K562 (cell line): Measurements from ENCODE around the gene SAMD9. TPM values are rescaled to one million over a fixed set of nuclear protein-coding genes. Genes with fewer than 3 reads are reported as not detected.

Source experiments
- BDP1 ChIP-seq: IDR thresholded peaks from 3 replicates; pipeline ENCODE4 v1.6.1; 2011; ENCODE audit not compliant: insufficient read length, insufficient read depth
- BRD9 ChIP-seq: fragments of 450-650 bp; IDR thresholded peaks from 2 replicates; pipeline ENCODE4 v1.6.1; 2018; ENCODE audit warnings: low read depth; ENCODE audit not compliant: partially characterized antibody
- CBFB ChIP-seq: sonication (generic); formaldehyde crosslinking; IDR thresholded peaks from 2 replicates; pipeline ENCODE4 v1.4.0; 2020; ENCODE audit warnings: mild to moderate bottlenecking, missing genetic modification reagents
- CREB3L1 ChIP-seq: fragments of 450-650 bp; IDR thresholded peaks from 2 replicates; pipeline ENCODE4 v1.6.1; 2014; ENCODE audit warnings: low read depth, mild to moderate bottlenecking, moderate library complexity, borderline replicate concordance
- HLTF ChIP-seq: fragments of 450-650 bp; IDR thresholded peaks from 2 replicates; pipeline ENCODE4 v1.6.1; 2016
- LEF1 ChIP-seq: fragments of 450-650 bp; IDR thresholded peaks from 2 replicates; pipeline ENCODE4 v1.6.1; 2016; ENCODE audit warnings: mild to moderate bottlenecking
- MYC ChIP-seq, 2 experiments: fragments of 250-450 bp in 1 of 2; sonication (Bioruptor Pico) in 1 of 2; IDR thresholded peaks; 2 replicates each; pipeline versions ENCODE4 v1.5.1 to v1.6.1; 2012 to 2021; ENCODE audit warnings: low read depth in 2 of 2, borderline replicate concordance in 1 of 2, improper control_type of control experiment in 1 of 2, low read length in 1 of 2, mild to moderate bottlenecking in 1 of 2, moderate library complexity in 1 of 2
- NR4A1 ChIP-seq, 2 experiments: fragments of 250-450 bp in 1 of 2; fragments of 450-650 bp in 1 of 2; sonication (Bioruptor Pico) in 1 of 2; IDR thresholded peaks; 2 replicates each; pipeline versions ENCODE4 v1.4.0 to v1.6.1; 2016 to 2020; ENCODE audit warnings: mild to moderate bottlenecking in 2 of 2, missing compliant biosample characterization in 1 of 2, missing genetic modification characterization in 1 of 2, moderate library complexity in 1 of 2
- PCBP1 ChIP-seq: fragments of 200-400 bp; formaldehyde crosslinking; IDR thresholded peaks from 2 replicates; pipeline ENCODE4 v1.6.1; 2018; ENCODE audit warnings: mild to moderate bottlenecking, low read depth, low read length; ENCODE audit not compliant: poor library complexity, severe bottlenecking
- PHF21A ChIP-seq: fragments of 450-650 bp; IDR thresholded peaks from 2 replicates; pipeline ENCODE4 v1.6.1; 2017; ENCODE audit warnings: low read depth, borderline replicate concordance
- PHF8 ChIP-seq: fragments of 200-600 bp; sonication (generic); IDR thresholded peaks from 2 replicates; pipeline ENCODE4 v1.6.1; 2012; ENCODE audit warnings: mixed run types, mild to moderate bottlenecking, inconsistent platforms, low read length, moderate library complexity, borderline replicate concordance
- POLR2AphosphoS5 ChIP-seq: IDR thresholded peaks from 2 replicates; pipeline ENCODE4 v1.6.1; 2011; ENCODE audit warnings: mild to moderate bottlenecking, low read depth, low read length, moderate library complexity; ENCODE audit not compliant: control insufficient read depth, insufficient read depth
- POLR3G ChIP-seq: IDR thresholded peaks from 2 replicates; pipeline ENCODE4 v1.6.1; 2011; ENCODE audit not compliant: insufficient read length, insufficient replicate concordance; ENCODE audit errors: extremely low read depth
- POU5F1 ChIP-seq: fragments of 150-350 bp; IDR thresholded peaks from 2 replicates; pipeline ENCODE4 v1.6.1; 2014; ENCODE audit warnings: borderline replicate concordance, low read length, low read depth, mild to moderate bottlenecking; ENCODE audit not compliant: partially characterized antibody
- SETDB1 ChIP-seq: IDR thresholded peaks from one replicate; pipeline ENCODE4 v1.6.1; 2012; ENCODE audit warnings: low read length, control low read depth, inconsistent platforms
- SMAD4 ChIP-seq: fragments of 250-450 bp; sonication (Bioruptor Pico); conservative IDR thresholded peaks from 2 replicates; pipeline ENCODE4 v1.8.0; 2021; ENCODE audit warnings: inconsistent platforms, mild to moderate bottlenecking, moderate library complexity
- SMARCA4 ChIP-seq: fragments of 450-650 bp; IDR thresholded peaks from 2 replicates; pipeline ENCODE4 v1.6.1; 2016
- SMARCA5 ChIP-seq: fragments of 450-650 bp; IDR thresholded peaks from 2 replicates; pipeline ENCODE4 v1.6.1; 2016
- ZC3H4 ChIP-seq: sonication (generic); formaldehyde crosslinking; IDR thresholded peaks from 2 replicates; pipeline ENCODE4 v1.9.0; 2021; ENCODE audit warnings: missing genetic modification reagents, borderline replicate concordance
- ZFP30 ChIP-seq: fragments of 250-450 bp; sonication (Bioruptor Pico); IDR thresholded peaks from 2 replicates; pipeline ENCODE4 v1.8.0; 2022; ENCODE audit warnings: moderate library complexity, mild to moderate bottlenecking, inconsistent platforms, borderline replicate concordance
- ZNF282 ChIP-seq: sonication (generic); formaldehyde crosslinking; IDR thresholded peaks from 2 replicates; pipeline ENCODE4 v1.8.1; 2023; ENCODE audit warnings: missing genetic modification reagents
- ZNF740 ChIP-seq, 3 experiments: fragments of 200-800 bp in 1 of 3; sonication (Bioruptor generic) in 1 of 3; sonication (generic) in 1 of 3; formaldehyde crosslinking in 1 of 3; IDR thresholded peaks; 2 replicates each; pipeline versions ENCODE4 v1.6.1 to v1.8.0; 2016 to 2022; ENCODE audit warnings: mild to moderate bottlenecking in 2 of 3, missing compliant biosample characterization in 2 of 3, missing genetic modification characterization in 2 of 3, missing genetic modification reagents in 1 of 3
- polyA plus RNA-seq, 8 experiments: library from polyadenylated mRNA; depleted of rRNA in 4 of 8; stranded (reverse) in 5 of 8; unstranded in 3 of 8; fragments of >200 nt; fragmentation: Nextera tagmentation in 2 of 8; fragmentation: Illumina TruSeq in 1 of 8; extraction: Ambion mirVana in 2 of 8; extraction: Trizol in 1 of 8; gene quantifications; 2 replicates each; pipeline versions ENCODE4 v1.2.1 to v1.2.3, GENCODE V29; 2011 to 2014; ENCODE audit warnings: inconsistent platforms in 1 of 8, missing spikeins in 1 of 8
- total RNA-seq, 7 experiments: library from RNA; depleted of rRNA in 6 of 7; stranded (reverse); fragments of >200 nt in 6 of 7; fragmentation: Illumina TruSeq in 2 of 7; extraction: Trizol in 2 of 7; gene quantifications; 2 replicates each; pipeline versions ENCODE4 v1.2.1 to v1.2.3, GENCODE V29; 2011 to 2021; ENCODE audit warnings: low replicate concordance in 1 of 7
- TF ChIP-seq, protein P1 (sequence below): IDR thresholded peaks from 2 replicates; pipeline ENCODE4 v1.6.1; 2012; ENCODE audit warnings: low read depth, low read length, improper control_type of control experiment, borderline replicate concordance
- TF ChIP-seq, protein P2 (sequence below): fragments of 450-650 bp; formaldehyde crosslinking; IDR thresholded peaks from 2 replicates; pipeline ENCODE4 v1.4.0; 2022; ENCODE audit warnings: missing genetic modification characterization

SAMD9 gene
- total and polyA plus RNA-seq, 9 of the 15 experiments (the other 6 are each of a cell fraction or from before 2014, with no cell fraction given) = 1.0 to 4.0 (median 1.9) TPM

DNA sequence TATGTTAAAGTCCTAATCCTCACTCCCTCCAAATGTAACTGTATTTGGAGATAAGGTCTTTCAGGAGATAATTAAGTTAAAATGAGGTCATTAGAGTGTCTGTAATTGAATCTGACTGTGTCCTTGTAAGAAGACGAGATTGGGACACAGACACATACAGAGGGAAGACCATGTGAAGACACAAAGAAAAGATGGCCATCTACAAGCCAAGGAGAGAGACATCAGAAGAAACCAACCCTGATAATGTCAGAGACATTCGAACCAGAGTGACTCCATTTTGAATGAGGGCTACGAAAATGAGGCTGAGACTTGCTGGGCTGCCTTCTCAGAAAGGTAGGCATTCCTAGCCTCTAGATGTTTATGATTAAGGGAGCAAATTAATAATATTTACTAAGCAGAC lies 30.9 kb upstream of the SAMD9 start (continued):
- TF ChIP-seq MYC (IDR thresholded peaks at IDR 0.05; ENCODE audit: low read depth, low read length) (no peak), MYC (CRISPR knock-in tag; IDR thresholded peaks at IDR 0.05; ENCODE audit: borderline replicate concordance, low read depth) (no peak), BDP1 (no peak), SMARCA4 (no peak), PCBP1 (no peak), POLR3G (no peak), BRD9 (no peak), ZC3H4 (CRISPR knock-in tag) (no peak), ZNF282 (CRISPR knock-in tag) (no peak), NR4A1 (CRISPR knock-in tag; IDR thresholded peaks at IDR 0.05) (no peak), NR4A1 (tag; IDR thresholded peaks at IDR 0.05) (peak; percentile 97), CBFB (CRISPR knock-in tag) (no peak), SMAD4 (CRISPR knock-in tag) (peak; percentile 54), PHF8 (no peak), PHF21A (no peak), LEF1 (no peak), POU5F1 (no peak), SETDB1 (no peak), CREB3L1 (no peak), POLR2AphosphoS5 (no peak), HLTF (no peak), SMARCA5 (no peak), ZFP30 (CRISPR knock-in tag) (no peak), ZNF740 (CRISPR knock-in tag; IDR thresholded peaks at IDR 0.05) (no peak), ZNF740 (tag; IDR thresholded peaks at IDR 0.05) (peak in 1 of 2 experiments; percentile 96; a peak in 2 of 4 replicates)
- TF ChIP-seq, protein P1, sequence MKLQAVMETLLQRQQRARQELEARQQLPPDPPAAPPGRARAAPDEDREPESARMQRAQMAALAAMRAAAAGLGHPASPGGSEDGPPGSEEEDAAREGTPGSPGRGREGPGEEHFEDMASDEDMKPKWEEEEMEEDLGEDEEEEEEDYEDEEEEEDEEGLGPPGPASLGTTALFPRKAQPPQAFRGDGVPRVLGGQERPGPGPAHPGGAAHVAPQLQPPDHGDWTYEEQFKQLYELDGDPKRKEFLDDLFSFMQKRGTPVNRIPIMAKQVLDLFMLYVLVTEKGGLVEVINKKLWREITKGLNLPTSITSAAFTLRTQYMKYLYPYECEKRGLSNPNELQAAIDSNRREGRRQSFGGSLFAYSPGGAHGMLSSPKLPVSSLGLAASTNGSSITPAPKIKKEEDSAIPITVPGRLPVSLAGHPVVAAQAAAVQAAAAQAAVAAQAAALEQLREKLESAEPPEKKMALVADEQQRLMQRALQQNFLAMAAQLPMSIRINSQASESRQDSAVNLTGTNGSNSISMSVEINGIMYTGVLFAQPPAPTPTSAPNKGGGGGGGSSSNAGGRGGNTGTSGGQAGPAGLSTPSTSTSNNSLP = no peak
- TF ChIP-seq, protein P2, sequence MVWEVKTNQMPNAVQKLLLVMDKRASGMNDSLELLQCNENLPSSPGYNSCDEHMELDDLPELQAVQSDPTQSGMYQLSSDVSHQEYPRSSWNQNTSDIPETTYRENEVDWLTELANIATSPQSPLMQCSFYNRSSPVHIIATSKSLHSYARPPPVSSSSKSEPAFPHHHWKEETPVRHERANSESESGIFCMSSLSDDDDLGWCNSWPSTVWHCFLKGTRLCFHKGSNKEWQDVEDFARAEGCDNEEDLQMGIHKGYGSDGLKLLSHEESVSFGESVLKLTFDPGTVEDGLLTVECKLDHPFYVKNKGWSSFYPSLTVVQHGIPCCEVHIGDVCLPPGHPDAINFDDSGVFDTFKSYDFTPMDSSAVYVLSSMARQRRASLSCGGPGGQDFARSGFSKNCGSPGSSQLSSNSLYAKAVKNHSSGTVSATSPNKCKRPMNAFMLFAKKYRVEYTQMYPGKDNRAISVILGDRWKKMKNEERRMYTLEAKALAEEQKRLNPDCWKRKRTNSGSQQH (CRISPR knock-in tag) = no peak
